Femur (tissue), 1 donor: ENCODE data around the gene PAX6.

Experiments
- DNase-seq: peaks from one replicate; pipeline ENCODE4 v3.0.0-alpha.2; 2017

PAX6 gene

GRCh38 chr11:31807799-31808667 lies 3.1 kb downstream of the PAX6 start:
- DNase-seq: no peak

- DNase-seq: no peak
These were observed 4.0 kb downstream of the PAX6 start for GRCh38 chr11:31806928-31807798.

GRCh38 chr11:31806186-31806927 lies 4.8 kb downstream of the PAX6 start:
- peak; percentile 16 for DNase-seq

GRCh38 chr11:31805629-31806185 lies 5.4 kb downstream of the PAX6 start:
- DNase-seq: peak; percentile 9

GRCh38 chr11:31805037-31805628 lies 6.0 kb downstream of the PAX6 start:
- peak; percentile 20 for DNase-seq

GRCh38 chr11:31804312-31805036 lies 6.6 kb downstream of the PAX6 start:
- DNase-seq: peak; percentile 19

- peak; percentile 8 for DNase-seq
These were observed 7.3 kb downstream of the PAX6 start for GRCh38 chr11:31803813-31804311.

GRCh38 chr11:31802990-31803812 lies 7.9 kb downstream of the PAX6 start:
- peak; percentile 16 for DNase-seq

- DNase-seq: peak; percentile 8
These were observed 8.5 kb downstream of the PAX6 start for GRCh38 chr11:31802609-31802989.

- DNase-seq: no peak
These were observed 9.0 kb downstream of the PAX6 start for GRCh38 chr11:31802000-31802551.

GRCh38 chr11:31801298-31801702 lies 9.8 kb downstream of the PAX6 start:
- DNase-seq: peak; percentile 10

- peak; percentile 12 for DNase-seq
These were observed 10.5 kb downstream of the PAX6 start for GRCh38 chr11:31800398-31801265.

GRCh38 chr11:31799435-31800397 lies 11.4 kb downstream of the PAX6 start:
- peak; percentile 17 for DNase-seq

GRCh38 chr11:31798554-31799434 lies 12.3 kb downstream of the PAX6 start:
- DNase-seq: peak; percentile 50

- no peak for DNase-seq
These were observed 13.0 kb downstream of the PAX6 start for GRCh38 chr11:31798057-31798553.
